Keratinocyte (primary cell): ENCODE results near the gene POU3F1.

Experiments used
- CTCF ChIP-seq, 3 experiments: IDR thresholded peaks in 1 of 3; conservative IDR thresholded peaks in 1 of 3; optimal IDR thresholded peaks in 1 of 3; 2 replicates in 2 of 3; 3 replicates in 1 of 3; pipeline versions ENCODE3 to v1.5.1; 2011; ENCODE audit warnings: low read length in 3 of 3, mild to moderate bottlenecking in 3 of 3, moderate library complexity in 2 of 3, control low read depth in 1 of 3, inconsistent platforms in 1 of 3; ENCODE audit not compliant: insufficient read depth in 2 of 3; ENCODE audit errors: extremely low read depth in 1 of 3
- EZH2 ChIP-seq: IDR thresholded peaks from one replicate; pipeline ENCODE4 v1.6.1; 2012; ENCODE audit warnings: inconsistent platforms, mild to moderate bottlenecking, low read length, moderate library complexity

- TF ChIP-seq EZH2 (no peak), CTCF (optimal IDR thresholded peaks at IDR 0.05 in 1 of 3, IDR thresholded peaks at IDR 0.05 in 1 of 3, conservative IDR thresholded peaks at IDR 0.05 in 1 of 3; ENCODE audit: extremely low read depth in 1 of 3, insufficient read depth in 2 of 3, low read length in 3 of 3) (no peak)
Measured at GRCh38 chr1:38061290-38061689, 14.7 kb upstream of the POU3F1 start.
